Measurements from ENCODE around the gene CRIM1.

CRIM1 gene

GRCh38 chr2:36416370-36417165, 61.0 kb downstream of the CRIM1 start:
- peak overlapping the region; percentile 44 to 71 for H3K27ac ChIP-seq
- no peak for TF ChIP-seq CTCF (IDR thresholded peaks at IDR 0.05)
- no peak for DNase-seq (ENCODE audit: low spot score)
- H3K4me3 ChIP-seq: no peak overlapping the region

- Histone ChIP-seq H3K27ac (peak overlapping the region; percentile 51 to 65), H3K4me3 (no peak overlapping the region)
- TF ChIP-seq CTCF (IDR thresholded peaks at IDR 0.05): no peak
- no peak for DNase-seq (ENCODE audit: low spot score)
Measured at GRCh38 chr2:36420569-36421181, 65.1 kb downstream of the CRIM1 start.

- Histone ChIP-seq H3K27ac (peak overlapping the region; percentile 51 to 65), H3K4me3 (no peak overlapping the region)
- DNase-seq (ENCODE audit: low spot score): no peak
- TF ChIP-seq CTCF (IDR thresholded peaks at IDR 0.05): no peak
Measured at GRCh38 chr2:36421379-36421778, 65.8 kb downstream of the CRIM1 start.

- no peak for DNase-seq (ENCODE audit: low spot score)
- Histone ChIP-seq H3K27ac (peak overlapping the region; percentile 18 to 44), H3K4me3 (no peak overlapping the region)
- TF ChIP-seq CTCF (IDR thresholded peaks at IDR 0.05): no peak
Measured at GRCh38 chr2:36423172-36423571, 67.6 kb downstream of the CRIM1 start.

GRCh38 chr2:36423619-36424120, 68.1 kb downstream of the CRIM1 start:
- H3K27ac ChIP-seq: peak overlapping the region; percentile 18 to 51
- no peak for DNase-seq (ENCODE audit: low spot score)
- H3K4me3 ChIP-seq: no peak overlapping the region
- TF ChIP-seq CTCF (IDR thresholded peaks at IDR 0.05): no peak

- H3K27ac ChIP-seq: peak overlapping the region; percentile 1 to 9
- no peak overlapping the region for H3K4me3 ChIP-seq
- DNase-seq (ENCODE audit: low spot score): no peak
- no peak for TF ChIP-seq CTCF (IDR thresholded peaks at IDR 0.05)
Measured at GRCh38 chr2:36425608-36426355, 70.2 kb downstream of the CRIM1 start.

Measured in coronary artery (tissue), 2 donors.